Naive thymus-derived CD4-positive, alpha-beta T cell (primary cell): ENCODE results near the gene CST6. TPM values are rescaled to one million over a fixed set of nuclear protein-coding genes. Genes with fewer than 3 reads are reported as not detected.

Experiments used
- ATAC-seq: fragments of 150-1000 bp; cut with Tn5 transposase; 2 replicates; pipeline ENCODE4 v1.10.0; 2021; ENCODE audit warnings: mild to moderate bottlenecking, moderate library complexity
- CTCF ChIA-PET: fragments of 350-600 bp; sonication (Branson Sonifier 250); formaldehyde crosslinking; loops from one replicate; lab custom pipeline; 2021; ENCODE audit warnings: antibody characterized with exemption; lab: Charles Lee
- POLR2A ChIA-PET: fragments of 350-600 bp; sonication (Branson Sonifier 250); formaldehyde crosslinking; loops from one replicate; lab custom pipeline; 2021; ENCODE audit warnings: antibody characterized with exemption, inconsistent platforms; lab: Charles Lee
- DNase-seq, 9 donors: peaks; one replicate each; pipeline versions ENCODE4 v3.0.0 to v3.0.0-alpha.2; 2020 to 2022; ENCODE audit warnings: mixed read lengths in 1 of 9
- H3K27ac ChIP-seq: one replicate; pipeline ENCODE4 v1.7.0; 2013; ENCODE audit warnings: mild to moderate bottlenecking, low read depth, low read length, moderate library complexity
- H3K27me3 ChIP-seq, 2 donors: one replicate each; pipeline ENCODE4 v1.7.0; 2013; ENCODE audit warnings: low read length in 2 of 2, mild to moderate bottlenecking in 2 of 2, moderate library complexity in 2 of 2; ENCODE audit not compliant: control insufficient read depth in 2 of 2, insufficient read depth in 2 of 2
- H3K36me3 ChIP-seq, 3 experiments: 1 replicate in 2 of 3; 2 replicates in 1 of 3; pipeline ENCODE4 v1.7.0; 2013; ENCODE audit warnings: low read length in 3 of 3, mild to moderate bottlenecking in 3 of 3, moderate library complexity in 1 of 3; ENCODE audit not compliant: insufficient read depth in 3 of 3, control insufficient read depth in 2 of 3
- H3K4me1 ChIP-seq, 2 donors: one replicate each; pipeline ENCODE4 v1.7.0; 2013; ENCODE audit warnings: low read length in 2 of 2, mild to moderate bottlenecking in 2 of 2, moderate library complexity in 1 of 2; ENCODE audit not compliant: control insufficient read depth in 2 of 2, insufficient read depth in 2 of 2
- H3K4me3 ChIP-seq: 2 replicates; pipeline ENCODE4 v1.7.0; 2013; ENCODE audit warnings: mild to moderate bottlenecking, low read length
- H3K9me3 ChIP-seq, 3 experiments: 1 replicate in 2 of 3; 2 replicates in 1 of 3; pipeline ENCODE4 v1.7.0; 2013; ENCODE audit warnings: low read length in 3 of 3; ENCODE audit not compliant: control insufficient read depth in 2 of 3
- H3K27ac Mint-ChIP-seq, 9 donors: one replicate each; pipeline ENCODE4 v1.8.0; 2020 to 2022; ENCODE audit warnings: mixed read lengths in 9 of 9, mild to moderate bottlenecking in 8 of 9, moderate library complexity in 5 of 9, inconsistent platforms in 2 of 9
- H3K27me3 Mint-ChIP-seq, 5 donors: one replicate each; pipeline ENCODE4 v1.8.0; 2021 to 2022; ENCODE audit warnings: mixed read lengths in 5 of 5, mild to moderate bottlenecking in 1 of 5
- H3K36me3 Mint-ChIP-seq, 5 donors: one replicate each; pipeline ENCODE4 v1.8.0; 2020 to 2022; ENCODE audit warnings: mixed read lengths in 5 of 5, mild to moderate bottlenecking in 3 of 5, inconsistent platforms in 1 of 5
- H3K4me1 Mint-ChIP-seq, 7 donors: one replicate each; pipeline ENCODE4 v1.8.0; 2020 to 2022; ENCODE audit warnings: mixed read lengths in 7 of 7, mild to moderate bottlenecking in 3 of 7, inconsistent platforms in 1 of 7
- H3K4me3 Mint-ChIP-seq, 10 donors: one replicate each; pipeline ENCODE4 v1.8.0; 2020 to 2022; ENCODE audit warnings: mild to moderate bottlenecking in 10 of 10, mixed read lengths in 10 of 10, moderate library complexity in 6 of 10, inconsistent platforms in 2 of 10
- H3K9me3 Mint-ChIP-seq, 11 donors: one replicate each; pipeline ENCODE4 v1.8.0; 2020 to 2022; ENCODE audit warnings: mixed read lengths in 11 of 11, mild to moderate bottlenecking in 4 of 11, inconsistent platforms in 1 of 11, moderate library complexity in 1 of 11
- intact Hi-C, 2 donors: fragments of 100-400 bp; cut with micrococcal nuclease; formaldehyde crosslinking; loops; one replicate each; pipeline ENCODE4 v1.15.1; 2023
- polyA plus RNA-seq, 2 donors: library from polyadenylated mRNA; unstranded; fragments of 300-500 nt; fragmentation: Illumina TruSeq; gene quantifications; one replicate each; pipeline ENCODE4 v1.2.3, GENCODE V29; 2021
- total RNA-seq, 6 experiments: library from RNA in 5 of 6; stranded (reverse) in 5 of 6; gene quantifications; 1 replicate in 5 of 6; 2 replicates in 1 of 6; pipeline ENCODE4 v1.2.3 and lab custom pipeline; 2021 to 2026

Gene CST6
- total and polyA plus RNA-seq, 7 experiments from 2014 or later, result 0.42 TPM; not detected in 6

DNA sequence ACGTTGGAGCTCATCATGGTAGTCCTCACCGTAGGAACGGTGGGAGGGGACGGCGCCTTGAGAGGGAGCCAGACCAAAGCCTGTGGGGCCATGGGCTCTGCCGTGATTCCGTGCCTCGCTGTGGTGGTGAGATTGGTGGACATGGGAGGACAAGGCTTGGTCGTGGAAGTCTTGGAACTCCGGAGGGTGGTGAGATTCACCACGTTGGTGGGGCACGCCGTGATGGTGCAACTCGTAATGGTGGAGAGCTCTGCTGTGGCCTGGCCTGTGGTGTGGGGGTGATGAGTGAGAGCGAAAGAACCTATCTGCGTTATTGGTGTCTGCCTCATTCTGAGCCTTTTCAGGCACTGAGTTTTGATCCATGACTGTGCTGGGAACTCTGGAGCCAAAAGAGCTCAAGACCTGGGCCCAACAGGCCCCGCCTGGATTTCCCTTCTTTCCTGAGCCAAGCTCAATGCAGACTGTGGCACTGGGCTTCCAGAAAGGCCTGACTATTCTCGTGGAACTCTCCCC is 14.3 kb downstream of the CST6 start, which contains the start of gene CATSPER1:
TSS of gene CATSPER1 (minus strand) at position 463 of the 513 bp plus-strand sequence. CDS start at position 363, 100 bp downstream.
- peaks cover 0 to 5% of the 10 kb centered on the region in 2 donors for H3K4me1 ChIP-seq
- no peak within 1 kb of the TSS for H3K4me3 ChIP-seq
- CTCF ChIA-PET, result no interaction called here
- Mint-ChIP-seq H3K9me3 (no peaks in the 10 kb centered on the region), H3K27ac (no peak within 1 kb of the TSS), H3K36me3 (no peaks in the 10 kb centered on the region), H3K4me3 (no peak within 1 kb of the TSS), H3K4me1 (peaks cover 4 to 11% (median 5%) of the 10 kb centered on the region in 7 donors), H3K27me3 (peaks cover 0 to 16% (median 4%) of the 10 kb centered on the region in 5 donors)
- intact Hi-C loops, result no loop called here
- ATAC-seq (no peak), DNase-seq (no peak)
- H3K27me3 ChIP-seq, result no peaks in the 10 kb centered on the region
- POLR2A ChIA-PET, result interaction anchor here (0.6 to 0.8 kb wide), 2 partner anchors 28 to 1768 kb away, joined by 3 to 4 read pairs; no protein-coding TSS in a partner anchor
- H3K27ac ChIP-seq, result no peak within 1 kb of the TSS
- no peaks in the 10 kb centered on the region for H3K36me3 ChIP-seq
- no peaks in the 10 kb centered on the region for H3K9me3 ChIP-seq

DNA sequence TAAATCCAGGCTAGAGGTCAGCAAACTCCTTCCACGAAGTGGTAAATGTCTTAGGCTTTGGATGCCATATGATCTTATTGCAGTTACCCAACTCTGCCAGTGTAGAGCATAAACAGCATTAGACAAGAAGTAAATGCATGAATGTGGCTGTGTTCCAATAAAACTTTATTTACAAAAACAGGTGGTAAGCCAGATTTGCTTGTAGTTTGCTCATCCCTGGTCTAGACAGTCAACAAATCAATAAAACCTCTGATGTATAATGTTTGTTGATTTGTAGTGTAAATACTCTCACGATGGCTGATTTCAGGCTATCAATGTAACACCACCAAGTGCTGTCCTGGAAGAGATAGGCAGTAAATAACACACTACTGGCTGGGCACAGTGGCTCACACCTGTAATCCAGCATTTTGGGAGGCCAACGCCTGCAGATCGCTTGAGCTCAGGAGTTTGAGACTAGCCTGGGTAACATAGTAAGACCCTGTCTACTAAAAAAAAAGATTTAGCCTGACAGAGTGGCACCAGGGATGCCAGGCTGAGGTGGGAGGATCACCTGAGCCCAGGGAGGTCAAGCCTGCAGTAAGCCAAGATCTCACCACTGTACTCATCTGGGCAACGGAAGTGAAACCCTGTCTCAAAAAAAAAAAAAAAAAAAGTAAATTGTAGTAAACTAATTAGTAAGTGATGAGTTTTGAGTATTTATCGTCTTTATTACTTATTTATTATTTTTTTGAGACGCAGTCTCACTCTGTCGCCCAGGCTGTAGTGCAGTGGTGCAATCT is 21.3 kb downstream of the CST6 start:
- POLR2A ChIA-PET, result no interaction called here

GRCh38 chr11:66035653-66036333 is 24.0 kb downstream of the CST6 start:
- Histone ChIP-seq H3K4me1 (no peaks in the 10 kb centered on the region), H3K27ac (no peak overlapping the region), H3K9me3 (no peaks in the 10 kb centered on the region), H3K36me3 (no peaks in the 10 kb centered on the region), H3K27me3 (no peaks in the 10 kb centered on the region), H3K4me3 (no peak overlapping the region)
- H3K4me1 Mint-ChIP-seq, result no peaks in the 10 kb centered on the region
- no peaks in the 10 kb centered on the region for H3K36me3 Mint-ChIP-seq
- no peak overlapping the region for H3K4me3 Mint-ChIP-seq
- ATAC-seq (no peak), DNase-seq (no peak)
- intact Hi-C loops, result no loop called here
- ChIA-PET POLR2A (interaction anchor here (0.5 kb wide), 1 partner anchor 273 kb away, joined by 3 read pairs; no protein-coding TSS in a partner anchor), CTCF (interaction anchor here (1.4 kb wide), 1 partner anchor 10 kb away, joined by 8 read pairs; no protein-coding TSS in a partner anchor)
- no peak overlapping the region for H3K27ac Mint-ChIP-seq
- peaks cover 0 to 17% (median 6%) of the 10 kb centered on the region in 5 donors for H3K27me3 Mint-ChIP-seq
- no peaks in the 10 kb centered on the region for H3K9me3 Mint-ChIP-seq

More for the DNA sequence above, 21.3 kb downstream of the CST6 start:
- intact Hi-C loops, result no loop called here
- Histone ChIP-seq H3K9me3 (no peaks in the 10 kb centered on the region), H3K27me3 (no peaks in the 10 kb centered on the region), H3K36me3 (no peaks in the 10 kb centered on the region), H3K4me3 (no peak overlapping the region), H3K4me1 (no peaks in the 10 kb centered on the region), H3K27ac (no peak overlapping the region)
- H3K27me3 Mint-ChIP-seq, result peaks cover 0 to 9% (median 6%) of the 10 kb centered on the region in 5 donors
- ATAC-seq, result no peak
- H3K27ac Mint-ChIP-seq, result no peak overlapping the region
- H3K4me3 Mint-ChIP-seq, result no peak overlapping the region
- no peaks in the 10 kb centered on the region for H3K4me1 Mint-ChIP-seq
- DNase-seq, result no peak
- CTCF ChIA-PET, result no interaction called here
- no peaks in the 10 kb centered on the region for H3K36me3 Mint-ChIP-seq
- no peaks in the 10 kb centered on the region for H3K9me3 Mint-ChIP-seq

DNA sequence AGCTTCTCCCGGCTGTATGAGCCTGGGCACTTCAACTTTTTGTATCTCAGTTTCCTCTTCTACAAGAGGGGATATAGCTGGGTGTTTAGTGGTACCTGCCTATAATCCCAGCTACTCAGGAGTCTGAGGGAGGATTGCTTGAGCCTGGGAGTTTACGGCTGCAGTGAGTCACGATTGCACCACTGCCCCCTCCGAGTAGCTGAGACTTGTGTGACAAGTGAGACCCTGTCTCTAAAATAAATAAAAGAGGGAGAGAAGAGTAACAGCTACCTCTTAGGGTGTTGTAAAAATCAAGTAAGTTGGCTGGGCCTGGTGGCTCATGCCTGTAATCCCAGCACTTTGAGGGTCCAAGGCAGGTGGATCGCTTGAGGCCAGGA is 24.5 kb downstream of the CST6 start:
- intact Hi-C loops, result no loop called here

GRCh38 chr11:66037327-66037726 is 25.5 kb downstream of the CST6 start:
- ChIA-PET POLR2A (no interaction called here), CTCF (interaction anchor here (0.6 kb wide), 1 partner anchor 328 kb away, joined by 6 read pairs; no protein-coding TSS in a partner anchor)
- H3K9me3 ChIP-seq, result no peaks in the 10 kb centered on the region
- Mint-ChIP-seq H3K27me3 (peaks cover 0 to 20% (median 6%) of the 10 kb centered on the region in 5 donors), H3K36me3 (no peaks in the 10 kb centered on the region), H3K9me3 (no peaks in the 10 kb centered on the region), H3K4me3 (no peak overlapping the region), H3K4me1 (no peaks in the 10 kb centered on the region), H3K27ac (no peak overlapping the region)
- H3K27ac ChIP-seq, result no peak overlapping the region
- intact Hi-C loops, result no loop called here
- no peaks in the 10 kb centered on the region for H3K36me3 ChIP-seq
- DNase-seq (no peak), ATAC-seq (no peak)
- H3K27me3 ChIP-seq, result no peaks in the 10 kb centered on the region
- no peak overlapping the region for H3K4me3 ChIP-seq
- no peaks in the 10 kb centered on the region for H3K4me1 ChIP-seq

More for the DNA sequence above, 24.5 kb downstream of the CST6 start:
- Mint-ChIP-seq H3K27ac (no peak overlapping the region), H3K36me3 (no peaks in the 10 kb centered on the region), H3K4me3 (no peak overlapping the region), H3K4me1 (no peaks in the 10 kb centered on the region), H3K9me3 (no peaks in the 10 kb centered on the region), H3K27me3 (peaks cover 0 to 20% (median 6%) of the 10 kb centered on the region in 5 donors)
- no peak for ATAC-seq
- Histone ChIP-seq H3K4me3 (no peak overlapping the region), H3K27ac (no peak overlapping the region), H3K4me1 (no peaks in the 10 kb centered on the region), H3K9me3 (no peaks in the 10 kb centered on the region), H3K36me3 (no peaks in the 10 kb centered on the region), H3K27me3 (no peaks in the 10 kb centered on the region)
- DNase-seq, result no peak
- ChIA-PET CTCF (interaction anchor here (1.4 kb wide), 1 partner anchor 9 kb away, joined by 8 read pairs; no protein-coding TSS in a partner anchor), POLR2A (interaction anchor here (0.5 kb wide), 1 partner anchor 273 kb away, joined by 3 read pairs; no protein-coding TSS in a partner anchor)

GRCh38 chr11:66039765-66040164 is 28.0 kb downstream of the CST6 start:
- ChIA-PET POLR2A (interaction anchor here (0.7 kb wide), 1 partner anchor 42 kb away, joined by 3 read pairs; no protein-coding TSS in a partner anchor), CTCF (no interaction called here)
- Histone ChIP-seq H3K27ac (no peak overlapping the region), H3K4me1 (no peaks in the 10 kb centered on the region), H3K4me3 (no peak overlapping the region), H3K36me3 (no peaks in the 10 kb centered on the region), H3K9me3 (no peaks in the 10 kb centered on the region), H3K27me3 (no peaks in the 10 kb centered on the region)
- no peaks in the 10 kb centered on the region for H3K9me3 Mint-ChIP-seq
- H3K27me3 Mint-ChIP-seq, result peaks cover 0 to 18% (median 2%) of the 10 kb centered on the region in 5 donors
- H3K27ac Mint-ChIP-seq, result no peak overlapping the region
- peaks cover 0 to 5% (median 4%) of the 10 kb centered on the region in 7 donors for H3K4me1 Mint-ChIP-seq
- ATAC-seq (no peak), DNase-seq (no peak)
- no peak overlapping the region for H3K4me3 Mint-ChIP-seq
- no peaks in the 10 kb centered on the region for H3K36me3 Mint-ChIP-seq
- intact Hi-C loops, result no loop called here
